Cardiac muscle cell (in vitro differentiated cells and primary cell): ENCODE measurements around the gene LPCAT1. TPM values are rescaled to one million over a fixed set of nuclear protein-coding genes. Genes with fewer than 3 reads are reported as not detected.
A peak's percentile ranks its signal among the peaks of the same experiment; 100 is the strongest.
"Not testable (repeated sequence)": the region's sequence is repeated elsewhere in the genome, so short reads cannot be mapped to it uniquely, and the experiment has no call there.

Experiments used
- DNase-seq, 2 donors: peaks; one replicate each; pipeline versions ENCODE4 v3.0.0 to v3.0.0-alpha.2; 2010 to 2017; ENCODE audit warnings: low read depth in 1 of 2, low spot score in 1 of 2
- H3K27ac ChIP-seq: fragments of 200-600 bp; sonication (generic); 2 replicates; pipeline ENCODE4 v1.5.1; 2016
- H3K27me3 ChIP-seq: fragments of 200-600 bp; sonication (generic); 2 replicates; pipeline ENCODE4 v1.6.0; 2016; ENCODE audit warnings: control low read depth
- H3K36me3 ChIP-seq: fragments of 200-600 bp; sonication (generic); 2 replicates; pipeline ENCODE4 v1.5.1; 2016; ENCODE audit warnings: control low read depth
- H3K4me1 ChIP-seq: fragments of 200-600 bp; sonication (generic); 2 replicates; pipeline ENCODE4 v1.8.1; 2017; ENCODE audit warnings: low read depth, mild to moderate bottlenecking, mixed run types
- H3K4me3 ChIP-seq: fragments of 200-600 bp; sonication (generic); 2 replicates; pipeline ENCODE4 v1.5.1; 2016; ENCODE audit warnings: mild to moderate bottlenecking
- H3K9me3 ChIP-seq: fragments of 200-600 bp; sonication (generic); 2 replicates; pipeline ENCODE4 v1.5.1; 2017; ENCODE audit warnings: low read depth, mild to moderate bottlenecking, control low read depth
- CTCF ChIP-seq: IDR thresholded peaks from 2 replicates; pipeline ENCODE4 v1.5.1; 2012; ENCODE audit warnings: low read depth, mild to moderate bottlenecking, low read length
- polyA plus RNA-seq: library from polyadenylated mRNA; unstranded; fragments of >200 nt; fragmentation: Nextera tagmentation; extraction: Ambion mirVana; gene quantifications from 2 replicates; pipeline ENCODE4 v1.2.1, GENCODE V29; 2016
- total RNA-seq: library from RNA; depleted of rRNA; stranded (reverse); fragments of >200 nt; gene quantifications from 2 replicates; pipeline ENCODE4 v1.2.3, GENCODE V29; 2016

The LPCAT1 gene
- total and polyA plus RNA-seq, 2 experiments from 2014 or later: 48.5 to 57.3 TPM

- no peaks in the 10 kb centered on the region for H3K36me3 ChIP-seq
Observed at GRCh38 chr5:1507014-1507375, 16.8 kb downstream of the LPCAT1 start.

GRCh38 chr5:1506242-1507013 lies 17.3 kb downstream of the LPCAT1 start:
- H3K4me1 ChIP-seq: no peaks in the 10 kb centered on the region
- DNase-seq: no peak
- no peaks in the 10 kb centered on the region for H3K27me3 ChIP-seq
- no peaks in the 10 kb centered on the region for H3K36me3 ChIP-seq
- H3K4me3 ChIP-seq: no peak overlapping the region
- H3K9me3 ChIP-seq: no peaks in the 10 kb centered on the region
- H3K27ac ChIP-seq: no peak overlapping the region
- no peak for TF ChIP-seq CTCF

More at GRCh38 chr5:1507014-1507375, 16.8 kb downstream of the LPCAT1 start:
- TF ChIP-seq CTCF: no peak
- Histone ChIP-seq H3K27ac (no peak overlapping the region), H3K4me3 (no peak overlapping the region), H3K4me1 (no peaks in the 10 kb centered on the region), H3K27me3 (no peaks in the 10 kb centered on the region), H3K9me3 (no peaks in the 10 kb centered on the region)
- DNase-seq: no peak

GRCh38 chr5:1505506-1506241 lies 18.1 kb downstream of the LPCAT1 start:
- no peaks in the 10 kb centered on the region for H3K4me1 ChIP-seq
- H3K27ac ChIP-seq: no peak overlapping the region
- DNase-seq: no peak
- no peaks in the 10 kb centered on the region for H3K9me3 ChIP-seq
- TF ChIP-seq CTCF: no peak
- no peaks in the 10 kb centered on the region for H3K27me3 ChIP-seq
- no peaks in the 10 kb centered on the region for H3K36me3 ChIP-seq
- H3K4me3 ChIP-seq: no peak overlapping the region

GRCh38 chr5:1505089-1505488 lies 18.7 kb downstream of the LPCAT1 start:
- not testable (repeated sequence) for H3K4me1 ChIP-seq, H3K4me3 ChIP-seq, H3K27ac ChIP-seq, H3K9me3 ChIP-seq, H3K27me3 ChIP-seq, H3K36me3 ChIP-seq, DNase-seq

- H3K4me3 ChIP-seq: no peak overlapping the region
- no peak overlapping the region for H3K27ac ChIP-seq
- no peak for DNase-seq
- H3K4me1 ChIP-seq: no peaks in the 10 kb centered on the region
- H3K36me3 ChIP-seq: no peaks in the 10 kb centered on the region
- H3K27me3 ChIP-seq: no peaks in the 10 kb centered on the region
- no peak for TF ChIP-seq CTCF
- H3K9me3 ChIP-seq: no peaks in the 10 kb centered on the region
Observed at GRCh38 chr5:1504617-1505016, 19.1 kb downstream of the LPCAT1 start.

- TF ChIP-seq CTCF: peak; percentile 2
- Histone ChIP-seq H3K27me3 (no peaks in the 10 kb centered on the region), H3K9me3 (no peaks in the 10 kb centered on the region), H3K4me3 (no peak overlapping the region), H3K4me1 (no peaks in the 10 kb centered on the region), H3K36me3 (no peaks in the 10 kb centered on the region), H3K27ac (no peak overlapping the region)
- no peak for DNase-seq
Observed at GRCh38 chr5:1504069-1504595, 19.6 kb downstream of the LPCAT1 start.
